NCI-H524 treated with DMSO at 0.1 percent for 48 hours (cell line): Measurements from ENCODE around the gene PIP5K1A.

Experiments used
- DNase-seq: peaks from one replicate; lab custom pipeline; 2025; lab: John Stamatoyannopoulos, UW

PIP5K1A gene

GRCh38 chr1:151289991-151290708, 91.8 kb downstream of the PIP5K1A start:
- DNase-seq: no peak

GRCh38 chr1:151290709-151291303, 92.5 kb downstream of the PIP5K1A start:
- no peak for DNase-seq

- DNase-seq: no peak
These were observed 94.1 kb downstream of the PIP5K1A start for GRCh38 chr1:151292207-151293030.

DNA sequence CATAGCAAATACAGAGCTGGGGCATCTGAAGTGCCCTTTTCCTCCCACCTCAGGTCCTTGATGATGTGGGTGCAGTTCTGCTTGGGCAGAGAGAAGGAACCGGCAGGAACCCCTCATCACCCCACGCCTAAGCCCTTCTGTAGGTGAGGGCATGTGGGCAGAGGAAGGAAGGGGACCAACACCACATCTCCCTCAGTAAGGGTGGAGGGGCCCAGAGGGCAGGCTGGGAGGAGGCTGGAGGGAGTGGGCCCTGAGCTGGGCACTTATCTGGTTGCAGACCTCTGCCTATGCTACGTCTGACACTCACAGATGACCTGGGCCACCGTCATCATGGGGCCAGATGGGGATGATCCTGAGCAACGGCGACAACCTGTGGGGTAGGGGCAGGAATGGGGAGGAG, 94.7 kb downstream of the PIP5K1A start:
- DNase-seq: no peak

DNA sequence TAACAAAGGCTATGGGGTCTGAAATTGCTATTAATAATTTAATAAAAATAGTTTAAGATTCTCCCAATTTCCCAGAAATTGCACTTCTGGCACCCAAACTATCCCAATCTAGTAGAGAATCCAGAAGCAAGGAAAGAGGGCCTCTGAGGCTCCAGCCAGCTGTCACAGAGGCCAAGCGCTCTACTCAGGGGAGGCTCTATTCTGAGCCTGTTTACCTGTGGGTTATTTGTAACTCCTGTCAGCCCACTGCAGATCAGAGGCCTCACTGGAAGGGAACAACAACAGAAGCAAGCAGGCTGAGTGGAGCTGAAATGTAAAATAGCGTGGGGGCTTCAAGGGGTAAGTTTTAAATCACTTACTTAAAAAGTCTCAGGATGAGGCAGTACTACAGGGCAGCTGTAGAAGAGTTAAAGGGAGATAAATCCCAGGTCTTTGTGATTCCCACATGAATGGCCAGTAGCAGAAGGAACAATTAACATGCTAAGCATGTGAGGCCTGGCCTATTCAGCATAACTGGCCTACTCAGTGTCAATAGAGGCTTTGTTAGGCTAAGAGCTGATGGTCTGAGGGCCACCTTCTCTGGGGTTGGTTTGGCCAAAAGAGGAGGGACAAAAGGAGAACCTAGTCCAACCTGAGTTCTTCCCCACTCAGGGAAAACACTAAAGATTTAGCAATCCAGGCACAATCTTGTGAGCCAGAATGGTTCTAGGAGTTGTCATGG, 96.5 kb downstream of the PIP5K1A start:
- no peak for DNase-seq
